Ovary (tissue), 3 donors: ENCODE results near the gene PLB1.
"Not testable (repeated sequence)": the region's sequence is repeated elsewhere in the genome, so short reads cannot be mapped to it uniquely, and the experiment has no call there.

Source experiments
- POLR2A ChIP-seq: fragments of 450-650 bp; IDR thresholded peaks from one replicate; pipeline ENCODE4 v1.6.1; 2017; ENCODE audit warnings: antibody characterized with exemption, mild to moderate bottlenecking, moderate library complexity
- TF ChIP-seq, protein P1 (sequence below), 3 donors: fragments of 450-650 bp in 2 of 3; fragments of 200-600 bp in 1 of 3; IDR thresholded peaks; one replicate each; pipeline versions ENCODE4 v1.5.1 to v1.8.0; 2016 to 2022; ENCODE audit warnings: antibody characterized with exemption in 3 of 3, mild to moderate bottlenecking in 1 of 3
- donor health status: DM: no; HTN: no; CAD: no.

GRCh38 chr2:28550345-28550744, 54.5 kb downstream of the PLB1 start:
- not testable (repeated sequence) for TF ChIP-seq POLR2A
- TF ChIP-seq, protein P1, sequence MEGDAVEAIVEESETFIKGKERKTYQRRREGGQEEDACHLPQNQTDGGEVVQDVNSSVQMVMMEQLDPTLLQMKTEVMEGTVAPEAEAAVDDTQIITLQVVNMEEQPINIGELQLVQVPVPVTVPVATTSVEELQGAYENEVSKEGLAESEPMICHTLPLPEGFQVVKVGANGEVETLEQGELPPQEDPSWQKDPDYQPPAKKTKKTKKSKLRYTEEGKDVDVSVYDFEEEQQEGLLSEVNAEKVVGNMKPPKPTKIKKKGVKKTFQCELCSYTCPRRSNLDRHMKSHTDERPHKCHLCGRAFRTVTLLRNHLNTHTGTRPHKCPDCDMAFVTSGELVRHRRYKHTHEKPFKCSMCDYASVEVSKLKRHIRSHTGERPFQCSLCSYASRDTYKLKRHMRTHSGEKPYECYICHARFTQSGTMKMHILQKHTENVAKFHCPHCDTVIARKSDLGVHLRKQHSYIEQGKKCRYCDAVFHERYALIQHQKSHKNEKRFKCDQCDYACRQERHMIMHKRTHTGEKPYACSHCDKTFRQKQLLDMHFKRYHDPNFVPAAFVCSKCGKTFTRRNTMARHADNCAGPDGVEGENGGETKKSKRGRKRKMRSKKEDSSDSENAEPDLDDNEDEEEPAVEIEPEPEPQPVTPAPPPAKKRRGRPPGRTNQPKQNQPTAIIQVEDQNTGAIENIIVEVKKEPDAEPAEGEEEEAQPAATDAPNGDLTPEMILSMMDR (IDR thresholded peaks at IDR 0.05) = not testable (repeated sequence)
